Kidney tubule cell (primary cell): ENCODE measurements around the gene PPM1L.

Experiments
- DNase-seq: peaks from one replicate; pipeline ENCODE4 v3.0.0-alpha.2; 2018; ENCODE audit warnings: low spot score

Gene PPM1L

GRCh38 chr3:160856450-160856849 is 100.4 kb downstream of the PPM1L start:
- DNase-seq: no peak

DNA sequence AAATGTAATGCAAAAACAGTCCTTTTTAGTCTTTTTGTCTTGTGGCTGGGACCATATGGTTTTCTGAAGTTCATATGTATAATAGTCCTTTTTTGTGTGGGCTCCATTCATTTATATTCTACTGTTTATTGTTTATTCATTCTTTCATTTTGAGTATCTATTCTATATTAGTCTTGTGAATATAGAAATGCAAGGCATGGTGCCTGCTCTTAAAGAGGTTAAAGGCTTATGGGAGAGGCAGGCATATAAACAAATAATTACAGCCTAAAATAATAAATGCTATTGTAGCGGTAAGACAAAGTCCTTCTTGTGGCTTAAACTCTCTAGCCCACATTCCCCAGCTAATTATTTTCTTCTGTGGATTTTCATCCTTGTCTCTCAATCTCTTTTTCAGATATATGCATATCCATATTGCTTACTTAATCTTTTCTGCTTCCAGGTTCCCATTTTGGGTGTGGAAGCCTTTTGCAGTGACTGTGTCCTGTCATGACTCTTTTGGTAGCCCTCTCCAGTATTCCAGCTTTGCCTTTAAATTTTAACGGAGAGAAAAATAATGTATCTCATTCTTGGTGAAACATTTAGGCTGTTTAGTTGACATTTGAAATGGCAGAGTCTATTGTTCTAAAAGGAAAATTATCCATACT is 101.6 kb downstream of the PPM1L start:
- no peak for DNase-seq

DNA sequence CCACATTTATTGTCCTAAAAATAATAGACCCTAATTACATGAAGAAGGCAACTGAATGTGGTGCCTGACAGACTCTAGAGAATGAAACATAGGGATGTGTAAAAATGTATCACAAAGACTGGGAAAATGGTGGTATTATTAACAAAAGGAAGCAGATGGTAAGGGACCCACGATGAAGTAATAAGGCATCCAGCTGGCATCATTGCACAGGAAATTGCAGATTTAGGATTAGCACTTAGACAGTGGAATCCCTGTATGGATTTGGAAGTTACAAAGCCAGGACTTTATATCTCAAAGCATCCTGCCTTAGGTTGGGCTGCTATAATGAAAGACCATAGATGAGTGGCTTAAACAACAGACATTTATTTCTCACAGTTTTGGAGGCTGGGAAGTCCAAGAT is 104.3 kb downstream of the PPM1L start:
- no peak for DNase-seq

- no peak for DNase-seq
These were observed 113.8 kb downstream of the PPM1L start for GRCh38 chr3:160869825-160870224.

DNA sequence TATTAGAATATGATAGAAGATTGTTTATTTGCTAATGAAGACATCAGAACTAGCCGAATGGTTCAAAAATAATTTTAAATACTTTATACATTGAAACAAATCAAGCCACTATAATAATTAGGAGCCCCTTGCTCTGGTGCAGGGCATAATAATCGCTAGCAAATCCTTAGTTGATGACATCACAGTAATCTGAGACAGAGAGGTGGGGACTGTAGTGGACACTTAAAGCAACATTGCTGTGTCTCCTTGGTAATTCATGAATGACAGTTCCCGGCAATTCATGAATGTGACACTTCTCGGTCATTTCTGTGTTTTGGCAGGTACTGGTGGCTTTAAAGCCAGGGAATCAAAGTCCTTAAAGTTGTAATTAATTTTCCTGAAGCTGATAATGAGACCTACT is 114.3 kb downstream of the PPM1L start:
- DNase-seq: no peak

- DNase-seq: no peak
These were observed 118.7 kb downstream of the PPM1L start for GRCh38 chr3:160874736-160875135.

DNA sequence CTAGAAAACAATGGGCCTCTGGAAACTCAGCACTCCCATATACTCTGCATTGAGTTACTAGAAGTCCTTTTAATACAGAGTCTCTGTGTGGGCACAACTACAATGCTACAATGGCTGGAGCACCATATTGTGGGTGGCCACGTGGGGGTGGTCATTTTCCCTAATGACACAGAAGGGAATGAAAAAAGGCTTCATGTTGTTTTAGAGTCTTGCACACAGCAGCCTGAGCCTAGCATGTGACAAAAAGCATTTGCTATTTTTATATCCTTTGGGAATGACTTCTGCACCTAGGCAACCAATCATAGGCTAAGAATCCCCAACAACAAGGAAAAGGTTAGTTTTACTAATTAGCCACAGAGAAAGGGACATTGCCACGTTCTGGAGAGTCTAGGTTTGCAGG is 120.6 kb downstream of the PPM1L start:
- no peak for DNase-seq

DNA sequence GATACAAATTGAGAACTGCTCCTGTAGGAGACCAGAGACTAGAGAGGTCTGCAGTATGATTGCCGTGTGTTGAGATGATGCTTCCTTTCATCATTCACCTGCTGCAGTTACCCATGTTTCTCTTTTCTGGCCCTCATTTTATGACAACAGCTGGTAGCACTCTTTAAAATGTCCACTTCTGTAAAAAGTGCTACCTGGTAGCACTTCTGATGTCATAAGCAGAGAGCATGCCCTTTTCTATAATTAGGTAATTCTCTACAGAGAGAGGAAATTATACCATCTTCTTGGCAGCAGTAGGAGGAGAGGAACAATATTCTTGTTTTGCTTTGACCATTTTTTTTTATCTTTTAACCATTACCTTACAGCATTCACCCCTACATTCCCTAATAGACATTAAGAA is 123.8 kb downstream of the PPM1L start:
- no peak for DNase-seq

DNA sequence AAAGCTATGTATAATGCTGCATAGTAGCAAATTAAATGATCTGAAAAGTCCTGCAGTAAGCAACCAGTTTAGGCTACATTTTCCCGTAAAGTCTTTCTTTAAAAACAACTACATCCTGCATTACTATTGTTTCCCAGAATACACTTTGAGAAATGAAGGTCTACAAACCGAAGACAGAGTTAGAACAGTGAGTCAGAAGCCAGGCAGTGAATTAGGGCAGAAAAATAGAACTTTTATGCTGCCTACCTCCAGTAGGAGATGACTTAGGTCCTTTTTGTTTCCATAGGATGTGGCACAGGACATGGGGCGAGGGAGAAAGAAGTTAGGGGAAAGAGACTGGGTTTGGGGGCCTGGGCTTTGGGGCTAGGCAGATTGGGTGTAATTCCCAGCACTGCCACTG is 127.3 kb downstream of the PPM1L start:
- DNase-seq: no peak

GRCh38 chr3:160885791-160886286 is 129.8 kb downstream of the PPM1L start:
- DNase-seq: peak; percentile 41

DNA sequence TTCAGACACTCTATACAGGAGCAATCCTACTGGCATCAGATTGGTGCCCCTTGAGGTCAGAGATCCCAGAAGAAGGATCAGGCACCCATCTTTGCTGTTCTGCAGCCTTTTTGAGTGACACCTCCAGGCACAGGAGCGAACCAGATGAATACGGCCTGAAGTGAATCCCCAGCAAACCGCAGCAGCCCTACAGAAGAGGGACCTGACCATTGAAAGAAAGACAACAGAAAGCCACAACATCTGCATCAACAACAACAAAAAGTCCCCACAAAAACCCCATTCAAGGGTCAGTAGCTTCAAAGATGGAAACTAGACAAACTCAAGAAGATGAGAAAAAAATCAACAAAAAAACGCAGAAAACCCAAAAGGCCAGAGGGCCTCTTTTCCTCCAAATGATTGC is 130.4 kb downstream of the PPM1L start:
- no peak for DNase-seq

- no peak for DNase-seq
These were observed 137.2 kb downstream of the PPM1L start for GRCh38 chr3:160893207-160893606.

GRCh38 chr3:160904691-160905090 is 148.7 kb downstream of the PPM1L start:
- no peak for DNase-seq

- no peak for DNase-seq
These were observed 150.6 kb downstream of the PPM1L start for GRCh38 chr3:160906646-160907045.

DNA sequence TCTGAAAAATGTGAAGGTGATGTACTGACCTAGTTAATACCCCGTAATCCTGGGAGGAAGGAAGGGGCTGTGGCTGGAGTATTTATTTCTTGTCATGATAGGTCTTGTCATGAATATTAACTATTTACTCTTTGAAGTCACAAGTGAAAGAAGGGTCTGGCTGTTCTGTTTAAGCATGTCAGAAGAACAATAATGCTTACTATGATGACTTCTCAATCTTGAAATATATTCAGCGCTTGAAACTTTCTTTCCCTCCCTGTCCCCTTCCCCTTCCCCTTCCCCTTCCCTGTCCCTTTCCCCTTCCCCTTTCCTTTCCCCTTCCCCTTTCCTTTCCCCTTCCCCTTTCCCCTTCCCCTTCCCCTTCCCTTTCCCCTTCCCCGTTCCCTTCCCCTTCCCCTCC is 153.9 kb downstream of the PPM1L start:
- no peak for DNase-seq

GRCh38 chr3:160911411-160911810 is 155.4 kb downstream of the PPM1L start:
- DNase-seq: no peak

DNA sequence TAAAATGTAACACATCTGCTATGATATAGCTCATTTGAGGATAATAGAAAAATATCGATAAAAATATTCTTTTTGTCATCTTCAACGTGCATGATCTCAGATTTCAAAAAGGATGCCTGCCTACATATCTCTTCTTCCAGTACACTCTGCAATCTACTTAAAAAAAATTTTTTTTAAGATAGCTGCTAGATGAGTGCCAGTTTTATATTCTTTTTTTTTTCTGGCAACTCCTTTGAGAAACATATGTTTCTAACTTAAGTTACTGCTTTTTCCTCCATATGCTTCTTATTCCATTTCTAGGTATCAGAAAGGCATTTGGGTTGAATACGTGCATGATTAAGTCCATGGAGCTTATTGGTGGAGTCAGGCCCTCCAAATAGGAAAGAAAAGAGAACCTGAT is 160.4 kb downstream of the PPM1L start:
- no peak for DNase-seq

DNA sequence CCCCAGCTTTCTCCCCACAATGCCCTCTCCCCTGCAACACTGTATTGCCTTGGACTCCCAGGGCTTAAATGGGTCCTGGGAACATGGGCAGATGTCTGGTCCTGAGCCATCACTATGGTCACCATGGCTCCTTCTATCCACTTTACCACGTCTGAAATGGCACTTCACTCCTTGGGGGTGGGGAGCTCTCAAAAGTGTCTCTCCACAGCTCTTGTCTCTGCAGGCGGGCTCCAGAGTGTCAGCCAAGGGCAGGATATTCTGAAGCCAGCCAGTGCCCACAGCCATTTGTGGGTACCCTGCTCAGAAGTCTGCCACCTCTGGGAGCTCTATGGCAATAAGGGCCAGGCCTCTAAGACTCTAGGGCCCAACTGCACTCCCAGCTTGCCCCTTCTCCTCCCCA is 163.9 kb downstream of the PPM1L start:
- DNase-seq: no peak

DNA sequence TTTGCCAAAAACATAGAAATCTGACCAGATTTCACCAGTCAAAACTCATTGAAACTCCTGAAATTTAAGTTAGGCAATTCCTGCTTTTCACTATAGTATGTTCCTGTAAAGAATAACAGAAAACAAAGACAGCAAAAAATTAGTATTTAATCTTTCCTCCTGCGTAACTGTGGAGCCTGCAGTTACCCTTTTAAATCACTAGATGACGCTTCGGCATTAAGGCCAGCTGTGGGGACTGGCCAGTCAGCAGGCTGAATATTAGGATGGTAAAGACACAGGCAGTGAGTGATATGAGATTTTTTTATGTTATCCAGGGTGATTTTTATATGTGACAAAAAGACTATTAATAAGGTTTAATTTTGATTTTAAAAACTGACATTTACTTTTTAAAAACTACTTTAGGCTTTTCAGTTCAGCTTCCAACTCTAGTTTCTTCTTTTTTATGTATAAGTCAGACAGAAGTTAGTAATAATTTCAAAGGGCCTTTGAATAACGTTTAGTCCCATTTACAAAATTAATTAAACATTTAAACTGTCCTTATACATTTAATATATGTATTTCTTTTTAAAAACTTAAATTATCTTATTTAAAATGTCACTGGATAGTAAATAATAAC is 165.1 kb downstream of the PPM1L start:
- peak; percentile 48 for DNase-seq

DNA sequence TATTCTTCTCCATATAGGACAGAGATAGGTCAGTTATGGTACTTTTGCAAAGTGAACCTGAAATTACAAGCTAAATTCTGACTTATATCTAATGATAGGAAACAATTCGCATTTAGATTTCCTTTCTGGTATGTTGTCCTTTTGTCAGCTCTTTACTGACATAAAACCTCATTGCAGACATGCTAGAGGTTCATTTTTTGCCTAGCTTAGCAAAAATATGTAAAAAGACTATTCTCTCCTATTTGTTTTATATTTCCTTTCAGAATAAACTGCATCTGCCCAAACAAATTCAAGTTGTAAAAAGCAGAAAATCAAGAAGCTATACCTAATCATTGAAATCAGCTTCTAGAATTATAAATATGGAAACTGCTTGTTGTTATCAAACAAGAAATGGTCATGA is 168.7 kb downstream of the PPM1L start:
- DNase-seq: no peak

- DNase-seq: no peak
These were observed 171.6 kb downstream of the PPM1L start for GRCh38 chr3:160927620-160928019.

- DNase-seq: no peak
These were observed 172.2 kb downstream of the PPM1L start for GRCh38 chr3:160928183-160928726.

GRCh38 chr3:160929595-160929994 is 173.6 kb downstream of the PPM1L start:
- DNase-seq: no peak

- no peak for DNase-seq
These were observed 175.4 kb downstream of the PPM1L start for GRCh38 chr3:160931474-160931873.
